GM21576 (cell line): ENCODE results near the gene COQ8A.
"Not testable (repeated sequence)": the region's sequence is repeated elsewhere in the genome, so short reads cannot be mapped to it uniquely, and the experiment has no call there.

Experiments
- ATAC-seq: cut with Tn5 transposase; IDR thresholded peaks from one replicate; pipeline ENCODE4 v1.9.1; 2021; ENCODE audit warnings: mild to moderate bottlenecking, moderate library complexity; ENCODE audit not compliant: unreplicated experiment

The COQ8A gene

DNA sequence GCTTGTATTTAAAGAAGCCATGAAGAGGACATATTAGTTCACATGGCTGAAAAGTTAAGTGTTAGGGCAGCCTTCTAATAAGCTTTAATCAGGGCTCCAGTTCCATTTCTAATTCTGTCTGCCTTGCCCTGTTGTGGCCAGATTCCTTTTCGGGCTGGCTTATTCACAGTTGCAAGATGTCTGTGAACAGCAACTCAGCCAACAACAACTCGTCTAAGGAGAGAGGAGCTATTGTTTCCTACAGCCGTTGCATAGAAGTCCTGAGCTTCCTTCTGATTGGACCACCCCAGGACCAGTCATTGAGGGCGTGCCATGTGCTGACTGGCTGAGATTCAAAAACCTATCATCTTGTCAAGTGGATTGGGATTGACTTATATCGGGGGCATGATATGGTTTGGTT lies 18.6 kb upstream of the COQ8A start:
- ATAC-seq: no peak

DNA sequence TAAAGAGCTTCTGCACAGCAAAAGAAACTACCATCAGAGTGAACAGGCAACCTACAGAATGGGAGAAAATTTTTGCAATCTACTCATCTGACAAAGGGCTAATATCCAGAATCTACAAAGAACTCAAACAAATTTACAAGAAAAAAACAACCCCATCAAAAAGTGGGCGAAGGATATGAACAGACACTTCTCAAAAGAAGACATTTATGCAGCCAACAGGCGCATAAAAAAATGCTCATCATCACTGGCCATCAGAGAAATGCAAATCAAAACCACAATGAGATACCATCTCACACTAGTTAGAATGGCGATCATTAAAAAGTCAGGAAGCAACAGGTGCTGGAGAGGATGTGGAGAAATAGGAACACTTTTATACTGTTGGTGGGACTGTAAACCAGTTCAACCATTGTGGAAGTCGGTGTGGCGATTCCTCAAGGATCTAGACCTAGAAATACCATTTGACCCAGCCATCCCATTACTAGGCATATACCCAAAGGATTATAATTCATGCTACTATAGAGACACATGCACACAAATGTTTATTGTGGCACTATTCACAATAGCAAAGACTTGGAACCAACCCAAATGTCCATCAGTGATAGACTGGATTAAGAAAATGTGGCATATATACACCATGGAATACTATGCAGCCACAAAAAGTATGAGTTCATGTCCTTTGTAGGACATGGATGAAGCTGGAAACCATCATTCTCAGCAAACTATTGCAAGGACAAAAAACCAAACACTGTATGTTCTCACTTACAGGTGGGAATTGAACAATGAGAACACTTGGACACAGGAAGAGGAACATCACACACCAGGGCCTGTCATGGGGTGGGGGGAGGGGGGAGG lies 10.6 kb upstream of the COQ8A start:
- not testable (repeated sequence) for ATAC-seq

DNA sequence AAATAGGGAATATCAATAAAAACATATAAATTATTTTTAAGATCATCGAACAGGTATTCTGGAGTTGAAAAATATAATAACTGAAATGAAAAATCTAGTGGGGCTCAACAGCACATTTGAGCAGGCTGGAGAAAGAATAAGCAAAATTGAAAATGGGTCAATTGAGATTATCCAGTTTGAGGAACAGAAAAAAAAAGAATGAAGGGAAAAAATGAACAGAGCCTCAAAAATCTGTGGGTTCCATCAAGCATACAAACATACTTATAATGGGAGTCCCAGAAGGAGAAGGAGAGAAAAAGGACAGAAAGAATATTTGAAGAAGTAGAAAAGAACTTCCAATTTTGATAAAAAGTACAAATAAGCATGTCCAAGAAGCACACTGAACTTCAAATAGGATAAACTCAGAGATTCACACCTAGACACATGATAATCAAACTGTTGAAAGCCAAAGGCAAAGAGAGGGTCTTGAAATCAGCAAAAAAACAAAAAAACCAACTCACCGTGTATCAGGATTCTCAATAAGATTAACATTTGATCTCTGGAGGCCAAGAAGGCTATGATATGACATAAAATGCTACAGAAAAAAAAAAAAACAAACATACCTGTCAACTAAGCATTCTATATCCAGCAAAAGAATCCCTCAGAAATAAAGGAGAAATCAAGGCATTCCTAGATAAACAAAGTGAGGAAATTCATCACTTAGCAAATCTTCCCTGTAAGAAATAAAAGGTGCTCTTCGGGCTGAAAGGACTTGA lies 5.4 kb upstream of the COQ8A start:
- ATAC-seq: no peak

DNA sequence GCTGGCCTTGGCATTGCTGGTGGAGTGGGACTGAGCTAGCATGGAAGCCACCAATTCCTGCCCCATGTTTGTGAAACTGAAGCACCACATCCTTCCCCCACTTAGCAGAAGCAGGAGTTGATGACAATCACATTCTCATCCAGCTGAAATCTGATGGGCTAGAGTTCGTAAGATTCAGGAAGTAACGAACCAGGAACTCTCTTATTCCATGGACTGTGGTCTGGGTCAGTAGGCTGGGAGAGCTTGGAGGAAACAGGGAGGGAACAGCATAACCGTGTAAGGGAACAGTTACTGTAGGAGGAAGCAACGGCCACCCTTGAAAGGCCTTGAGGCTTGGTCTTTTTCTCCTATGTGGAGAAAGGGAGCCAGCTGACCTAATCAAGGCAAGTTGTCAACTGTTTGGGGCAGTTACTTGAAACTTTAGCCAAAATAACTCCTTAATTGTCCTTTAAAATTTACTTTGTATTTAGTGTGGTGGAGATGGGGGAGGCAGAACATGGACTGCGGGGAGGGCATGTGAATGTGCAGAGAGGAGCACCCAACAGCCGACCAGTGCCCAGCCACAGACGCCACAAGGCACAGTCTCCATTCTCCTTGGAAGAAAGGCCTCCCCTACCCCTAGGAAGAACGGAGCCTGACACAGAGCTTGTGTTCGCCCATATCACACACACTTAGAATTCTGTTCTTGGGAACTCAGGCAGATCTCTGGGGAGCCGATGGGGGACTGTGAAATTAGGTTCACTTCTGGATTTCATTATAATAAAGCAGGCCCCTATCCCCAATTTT lies 2.0 kb upstream of the COQ8A start:
- no peak for ATAC-seq

DNA sequence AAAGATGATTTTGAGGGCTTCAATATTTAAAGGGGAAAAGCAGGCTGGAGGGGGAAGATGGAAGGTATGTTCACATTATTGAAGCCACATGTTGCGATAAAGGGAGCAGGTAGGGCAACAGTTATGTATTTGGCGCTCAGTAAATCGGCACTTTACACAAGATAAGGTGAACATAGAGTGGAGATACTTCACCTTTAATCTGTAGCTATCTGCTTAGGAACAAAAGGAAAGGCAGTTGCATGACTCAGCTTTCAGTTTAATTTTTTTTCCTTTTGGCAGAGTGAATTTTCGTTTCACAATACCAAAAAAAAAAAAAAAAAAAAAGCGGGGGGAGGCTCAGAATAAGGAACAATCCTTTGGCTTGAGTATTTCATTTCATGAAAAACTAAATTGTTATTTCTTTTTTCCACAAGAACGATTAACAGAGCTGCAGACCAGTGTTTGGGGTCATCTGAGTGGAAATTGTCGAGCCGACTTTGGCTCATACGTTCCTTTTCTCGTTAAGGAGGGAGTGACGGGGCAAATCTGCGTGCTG lies 1.1 kb upstream of the COQ8A start:
- ATAC-seq: no peak

DNA sequence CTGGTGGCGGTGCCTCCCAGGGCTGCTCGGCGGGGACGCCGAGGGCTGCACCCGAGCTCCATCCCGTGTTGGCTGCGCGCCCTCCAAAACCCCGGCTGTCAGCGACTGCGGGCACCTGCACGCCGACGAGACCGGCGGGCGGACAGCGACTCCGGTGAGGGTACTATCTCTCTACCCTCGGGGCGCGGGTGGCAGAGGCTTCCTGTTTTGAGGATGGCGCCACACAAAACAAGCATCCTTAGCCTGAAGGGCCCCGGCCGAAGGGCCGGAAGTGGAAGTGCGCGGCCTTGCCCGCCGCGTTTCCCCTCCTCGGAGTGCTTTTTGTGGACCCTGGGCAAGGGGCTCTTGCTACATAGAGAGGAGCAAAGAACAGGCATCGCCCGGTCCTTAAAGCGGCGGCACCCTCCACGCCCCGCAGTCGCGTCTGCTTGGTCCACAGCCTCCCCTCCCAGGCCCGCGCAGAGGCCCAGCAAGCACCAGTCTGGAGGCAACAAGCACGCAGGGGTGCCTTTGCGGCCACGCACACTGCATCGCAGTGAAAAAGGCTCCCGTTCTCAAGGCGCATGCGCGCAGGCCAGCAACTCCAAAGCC lies 561 bp upstream of the COQ8A start:
- ATAC-seq: peak; percentile 27

DNA sequence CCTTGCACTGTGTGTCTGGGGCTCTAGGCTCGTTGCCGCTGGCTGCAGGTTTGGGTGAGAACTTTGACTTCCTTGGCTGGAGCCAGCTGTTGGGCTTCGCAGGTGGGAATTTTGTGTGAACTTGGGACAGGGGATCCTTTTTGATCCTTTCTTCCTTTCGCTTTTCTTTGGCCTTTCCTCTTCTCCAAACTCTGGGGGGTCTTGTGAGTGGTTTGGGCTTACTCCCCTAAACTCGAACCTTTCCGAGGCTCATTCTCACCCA lies 643 bp downstream of the COQ8A start:
- no peak for ATAC-seq

DNA sequence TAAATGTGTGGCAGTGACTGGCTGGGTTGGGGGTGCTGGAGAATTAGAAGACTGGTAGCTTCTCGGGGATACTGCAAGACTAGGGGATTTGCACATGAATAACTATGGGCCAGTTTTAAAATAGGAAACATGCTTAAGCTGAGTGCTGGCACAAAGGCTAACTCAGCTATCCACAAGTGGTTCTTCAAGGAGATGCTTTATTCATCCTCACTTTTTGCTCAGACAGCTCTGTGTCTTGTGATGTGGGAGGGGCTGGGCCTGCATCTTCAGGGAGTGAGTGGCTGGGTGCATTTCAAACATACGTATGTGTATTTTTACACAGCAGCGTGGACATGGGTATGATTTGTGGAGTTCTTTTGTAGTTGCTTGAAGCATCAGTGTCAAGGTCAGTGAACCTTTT lies 2.3 kb downstream of the COQ8A start:
- ATAC-seq: no peak

DNA sequence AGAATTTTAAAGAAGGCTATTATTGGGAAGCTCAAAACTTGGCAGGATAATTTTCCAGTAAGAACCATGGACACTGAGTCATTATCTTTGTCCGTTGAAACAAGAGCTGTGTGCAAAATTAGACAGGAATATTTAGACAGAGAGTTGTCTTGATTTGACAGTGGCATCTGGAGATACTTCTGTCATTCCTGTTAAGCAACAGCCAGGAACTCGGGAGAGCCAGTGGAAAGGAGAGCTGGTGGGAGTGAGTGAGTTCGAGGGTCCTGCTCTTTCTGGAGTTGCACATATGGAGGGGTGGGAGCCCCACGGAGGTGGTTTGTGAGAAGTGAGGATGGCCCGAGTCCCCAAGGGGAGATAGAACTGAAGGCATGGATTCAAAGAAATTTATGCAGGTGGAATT lies 3.1 kb downstream of the COQ8A start:
- no peak for ATAC-seq

DNA sequence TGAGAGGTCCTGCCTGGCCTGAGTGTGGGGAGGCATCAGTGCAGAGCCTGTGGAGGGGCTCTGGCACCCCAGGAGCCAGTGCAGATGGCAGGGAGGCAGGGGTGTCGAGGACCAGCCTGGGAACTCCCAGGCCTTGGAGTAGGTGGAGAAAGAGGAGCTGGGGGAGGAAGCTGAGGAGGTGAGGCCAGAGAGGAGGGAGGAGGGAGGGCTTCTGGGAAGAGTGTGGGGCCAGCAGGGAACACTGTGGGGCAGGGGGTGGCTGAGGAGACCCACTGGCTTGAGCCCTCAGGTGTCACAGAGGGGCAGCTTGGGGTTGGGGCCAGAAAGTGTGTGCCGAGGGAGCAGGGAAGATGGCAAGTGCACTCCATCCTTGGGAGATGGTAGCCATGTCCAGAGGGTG lies 3.8 kb downstream of the COQ8A start:
- ATAC-seq: no peak

DNA sequence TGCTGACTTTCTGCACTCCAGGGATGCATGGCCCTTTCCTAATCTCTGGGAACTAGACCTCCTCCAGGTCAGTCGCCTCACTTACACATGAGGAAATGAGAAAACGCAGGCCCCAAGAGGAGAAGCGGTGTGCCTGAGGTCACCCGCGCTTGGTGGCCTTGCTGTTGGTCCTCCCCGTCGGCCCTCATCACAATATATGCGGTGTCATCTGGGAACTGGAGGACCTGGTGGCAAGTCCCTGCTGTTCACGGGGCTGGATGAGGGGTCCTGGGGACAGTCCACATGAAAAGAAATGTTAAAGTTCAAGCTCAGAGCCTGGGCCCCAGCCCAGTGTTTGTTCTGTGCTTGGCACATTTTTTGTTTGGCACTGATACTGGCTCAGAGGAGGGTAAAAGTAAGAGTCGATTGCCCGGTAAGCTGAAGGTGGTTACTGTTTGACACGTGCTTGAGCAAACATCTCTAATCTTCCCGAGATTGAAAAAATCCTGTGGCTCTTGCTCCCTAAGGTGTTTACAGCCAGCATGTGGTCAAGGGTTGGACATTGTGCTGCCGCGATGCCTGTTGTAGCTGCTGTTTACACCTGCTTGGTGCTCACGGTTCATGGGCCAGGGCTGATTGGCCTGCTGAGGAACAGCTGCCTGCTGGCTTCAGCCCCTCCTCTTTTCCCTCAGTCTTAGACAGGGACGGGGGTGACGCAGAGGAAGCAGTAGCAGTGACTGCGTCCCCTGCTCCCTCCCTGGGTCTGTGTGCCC lies 5.2 kb downstream of the COQ8A start:
- ATAC-seq: no peak

DNA sequence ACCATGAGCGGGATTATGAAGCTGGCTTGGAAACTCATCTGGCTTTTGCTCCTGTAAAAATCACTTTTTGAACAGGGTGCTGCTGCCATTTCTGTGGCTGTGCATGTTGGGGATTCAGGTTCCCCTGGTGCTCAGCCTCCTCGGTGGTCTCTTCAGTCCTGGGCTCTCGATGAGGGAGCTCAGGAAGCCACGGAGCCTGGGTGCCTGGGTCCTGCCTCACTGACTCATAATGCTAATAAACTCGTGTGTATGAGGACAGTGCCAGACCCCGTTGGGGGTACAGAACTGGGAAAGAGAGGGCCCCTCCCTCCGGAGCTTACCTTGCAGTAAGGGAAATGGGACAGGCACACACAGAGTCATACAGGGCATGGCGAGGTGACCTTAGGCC lies 5.8 kb downstream of the COQ8A start:
- ATAC-seq: no peak

DNA sequence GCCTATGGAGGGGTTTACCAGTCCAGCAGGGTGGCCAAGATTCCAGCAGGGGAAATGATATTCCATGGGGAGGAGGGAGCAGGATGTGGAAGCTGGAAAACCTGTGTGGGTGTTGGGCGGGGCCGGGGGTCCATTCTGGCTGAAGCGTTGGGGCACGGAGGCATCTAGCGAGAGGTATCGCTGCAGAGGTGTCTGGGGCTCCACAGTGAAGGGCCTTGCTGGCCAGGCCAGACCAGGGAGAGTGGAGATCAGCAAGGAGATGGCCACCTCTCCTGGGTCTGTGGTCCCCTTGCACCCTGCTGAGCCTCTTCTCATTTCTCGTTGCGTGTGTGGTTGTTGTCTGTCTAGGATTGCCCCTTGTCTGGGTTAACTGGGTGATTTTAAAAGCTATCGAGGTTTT lies 6.2 kb downstream of the COQ8A start:
- no peak for ATAC-seq

DNA sequence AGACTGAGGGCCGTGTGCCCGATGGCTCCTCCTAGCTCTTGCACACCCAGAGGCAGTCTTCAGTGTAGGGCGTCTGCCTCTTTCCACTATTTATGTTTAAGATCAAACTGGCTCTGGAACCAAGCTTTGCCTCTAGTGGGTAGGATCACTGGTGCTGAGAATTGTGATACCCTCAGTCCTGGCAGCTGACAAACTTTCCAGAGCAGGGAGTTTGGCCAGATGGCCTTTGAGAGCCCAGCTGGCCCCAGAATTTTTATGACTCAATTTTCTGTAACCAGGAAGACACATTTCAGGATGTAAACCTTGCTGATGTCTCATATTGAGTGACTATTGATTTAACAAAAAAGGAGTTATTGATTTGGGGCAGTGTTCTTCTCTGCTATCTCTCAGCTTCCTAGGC lies 6.7 kb downstream of the COQ8A start:
- no peak for ATAC-seq

DNA sequence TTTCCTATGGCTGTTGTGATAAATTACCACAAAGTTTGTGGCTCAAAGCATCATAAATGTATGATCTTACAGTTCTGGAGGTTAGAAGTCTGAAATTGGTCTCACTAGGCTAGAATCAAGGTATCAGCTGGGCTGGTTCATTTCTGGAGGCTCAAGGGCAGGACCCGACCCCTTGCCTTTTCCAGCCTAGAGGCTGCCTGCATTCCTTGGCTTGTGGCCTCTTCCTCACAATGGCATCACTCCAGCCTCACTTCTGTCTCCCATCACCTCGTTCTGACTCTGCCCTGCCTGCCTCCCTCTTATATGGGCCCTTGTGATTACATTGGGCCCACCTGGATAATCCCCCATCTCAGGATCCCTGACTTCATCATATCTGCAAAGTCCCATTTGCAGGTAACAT lies 8.0 kb downstream of the COQ8A start:
- ATAC-seq: no peak

DNA sequence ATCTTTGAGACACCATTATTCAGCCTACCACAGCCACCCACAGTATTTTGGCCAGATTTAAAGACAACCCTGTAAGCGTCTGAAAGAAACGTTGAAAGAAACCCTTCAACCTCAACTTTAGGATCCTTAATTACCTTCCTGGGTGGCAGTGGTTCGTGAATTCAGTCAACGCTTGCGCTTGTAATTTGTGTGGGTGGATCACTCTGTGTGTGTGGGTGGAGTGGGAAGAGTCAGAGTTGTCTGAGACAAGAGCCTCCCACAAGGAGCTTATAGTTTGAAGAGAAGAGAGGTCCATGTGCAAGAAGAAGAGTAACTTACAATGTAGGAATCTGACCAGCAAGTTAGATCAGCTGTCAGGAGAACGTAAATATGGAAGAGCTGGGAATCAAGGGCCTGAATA lies 8.4 kb downstream of the COQ8A start:
- no peak for ATAC-seq

DNA sequence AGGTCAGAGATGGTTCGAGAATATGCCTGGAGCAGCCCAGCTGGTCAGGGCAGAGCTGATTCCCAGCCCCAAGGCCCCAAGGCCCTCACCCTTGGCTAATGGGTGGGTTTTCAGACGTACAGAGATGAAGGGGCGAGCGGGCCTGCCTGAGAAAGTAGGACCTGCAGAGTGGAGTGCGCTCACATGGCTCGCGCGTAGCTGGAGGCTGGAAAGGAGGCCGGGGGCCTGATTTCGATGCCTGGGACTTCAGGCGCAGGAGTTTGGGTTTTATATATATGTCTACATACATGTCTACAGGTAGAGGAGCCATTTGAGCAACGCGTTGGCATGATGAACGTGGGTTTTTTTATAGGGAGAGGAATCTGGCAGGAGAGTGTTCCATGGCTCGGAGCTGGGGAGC lies 8.9 kb downstream of the COQ8A start:
- ATAC-seq: no peak

DNA sequence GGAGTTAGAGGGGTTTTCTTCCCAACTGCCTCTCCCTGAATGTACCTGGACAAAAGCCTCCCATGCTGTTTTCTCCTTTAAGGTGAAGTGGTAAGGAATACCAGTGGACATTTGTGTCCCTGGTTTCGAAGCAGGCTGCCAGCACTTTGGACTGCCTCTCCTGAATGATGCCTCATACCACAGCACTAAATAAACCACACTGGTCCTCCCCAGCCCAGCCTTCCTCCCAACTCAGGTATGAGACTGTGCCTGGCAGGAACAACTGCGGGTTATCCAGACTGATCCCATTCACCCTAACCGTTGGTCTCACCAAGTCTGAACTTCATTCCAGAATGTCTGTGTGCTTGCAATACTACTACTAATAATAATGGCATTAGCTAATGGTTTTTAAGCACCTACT lies 9.3 kb downstream of the COQ8A start:
- ATAC-seq: no peak

DNA sequence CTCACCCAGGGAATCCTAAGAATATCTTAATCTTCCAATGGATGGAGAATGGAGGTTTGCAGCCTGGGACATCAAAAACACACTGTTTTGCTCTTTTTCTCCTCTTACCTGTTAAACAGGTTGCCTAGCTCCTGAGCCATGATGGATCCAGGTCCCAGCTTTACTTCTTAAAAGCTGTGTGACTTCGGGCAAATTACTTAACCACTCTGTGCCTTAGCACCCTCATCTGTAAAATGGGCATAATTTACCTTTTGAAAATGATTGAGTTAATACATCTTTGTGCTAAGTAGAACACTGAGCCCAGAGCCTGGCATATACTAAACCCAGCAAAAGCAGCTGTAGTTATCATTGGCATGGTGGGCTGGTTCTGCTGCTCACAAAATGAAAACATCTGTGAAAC lies 10.2 kb downstream of the COQ8A start:
- ATAC-seq: no peak

DNA sequence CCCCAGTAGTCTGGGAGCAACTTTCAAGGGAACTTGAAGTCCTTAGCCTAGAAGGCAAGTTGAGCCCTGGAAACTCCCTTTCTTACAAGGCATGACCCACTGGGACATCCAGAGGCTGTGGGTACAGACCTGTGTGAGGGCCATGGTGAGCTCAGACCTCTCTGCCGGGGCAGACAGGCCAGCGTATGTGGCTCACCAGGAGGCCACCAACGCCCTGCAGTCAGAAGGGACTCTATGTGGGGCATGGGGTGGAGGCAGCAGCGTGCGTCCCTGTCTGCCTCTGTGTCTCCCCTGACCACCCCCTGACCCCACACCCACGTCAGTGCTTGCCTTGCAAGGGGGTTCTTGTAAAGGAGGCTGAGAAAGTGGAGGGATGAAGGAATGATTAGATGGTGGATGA lies 10.8 kb downstream of the COQ8A start:
- no peak for ATAC-seq
